ENCODE measurements around the gene TMEM150A.

TMEM150A gene

GRCh38 chr2:85648619-85649018, 46.1 kb upstream of the TMEM150A start:
- Mint-ChIP-seq H3K36me3 (ENCODE audit: low read depth) (peaks cover 73% of the 10 kb centered on the region), H3K27me3 (ENCODE audit: low read depth) (no peaks in the 10 kb centered on the region)

GRCh38 chr2:85647823-85648526, 45.5 kb upstream of the TMEM150A start:
- no peaks in the 10 kb centered on the region for H3K4me1 Mint-ChIP-seq
- no peak overlapping the region for H3K27ac Mint-ChIP-seq
- H3K4me3 Mint-ChIP-seq = no peak overlapping the region
- TF ChIP-seq, protein P1, sequence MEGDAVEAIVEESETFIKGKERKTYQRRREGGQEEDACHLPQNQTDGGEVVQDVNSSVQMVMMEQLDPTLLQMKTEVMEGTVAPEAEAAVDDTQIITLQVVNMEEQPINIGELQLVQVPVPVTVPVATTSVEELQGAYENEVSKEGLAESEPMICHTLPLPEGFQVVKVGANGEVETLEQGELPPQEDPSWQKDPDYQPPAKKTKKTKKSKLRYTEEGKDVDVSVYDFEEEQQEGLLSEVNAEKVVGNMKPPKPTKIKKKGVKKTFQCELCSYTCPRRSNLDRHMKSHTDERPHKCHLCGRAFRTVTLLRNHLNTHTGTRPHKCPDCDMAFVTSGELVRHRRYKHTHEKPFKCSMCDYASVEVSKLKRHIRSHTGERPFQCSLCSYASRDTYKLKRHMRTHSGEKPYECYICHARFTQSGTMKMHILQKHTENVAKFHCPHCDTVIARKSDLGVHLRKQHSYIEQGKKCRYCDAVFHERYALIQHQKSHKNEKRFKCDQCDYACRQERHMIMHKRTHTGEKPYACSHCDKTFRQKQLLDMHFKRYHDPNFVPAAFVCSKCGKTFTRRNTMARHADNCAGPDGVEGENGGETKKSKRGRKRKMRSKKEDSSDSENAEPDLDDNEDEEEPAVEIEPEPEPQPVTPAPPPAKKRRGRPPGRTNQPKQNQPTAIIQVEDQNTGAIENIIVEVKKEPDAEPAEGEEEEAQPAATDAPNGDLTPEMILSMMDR (IDR thresholded peaks at IDR 0.05; ENCODE audit: unreplicated experiment in 3 of 3) = no peak
- H3K9me3 Mint-ChIP-seq = no peaks in the 10 kb centered on the region
- peaks cover 75% of the 10 kb centered on the region for H3K36me3 Mint-ChIP-seq (ENCODE audit: low read depth)
- no peaks in the 10 kb centered on the region for H3K27me3 Mint-ChIP-seq (ENCODE audit: low read depth)

More at GRCh38 chr2:85648619-85649018, 46.1 kb upstream of the TMEM150A start:
- no peaks in the 10 kb centered on the region for H3K9me3 Mint-ChIP-seq
- peak overlapping the region in 1 of 3 experiments; percentile 2 for H3K27ac Mint-ChIP-seq
- no peaks in the 10 kb centered on the region for H3K4me1 Mint-ChIP-seq
- H3K4me3 Mint-ChIP-seq = no peak overlapping the region
- TF ChIP-seq, protein P1 (IDR thresholded peaks at IDR 0.05; ENCODE audit: unreplicated experiment in 3 of 3) = peak; percentile 29 to 34 (median 32)

DNA sequence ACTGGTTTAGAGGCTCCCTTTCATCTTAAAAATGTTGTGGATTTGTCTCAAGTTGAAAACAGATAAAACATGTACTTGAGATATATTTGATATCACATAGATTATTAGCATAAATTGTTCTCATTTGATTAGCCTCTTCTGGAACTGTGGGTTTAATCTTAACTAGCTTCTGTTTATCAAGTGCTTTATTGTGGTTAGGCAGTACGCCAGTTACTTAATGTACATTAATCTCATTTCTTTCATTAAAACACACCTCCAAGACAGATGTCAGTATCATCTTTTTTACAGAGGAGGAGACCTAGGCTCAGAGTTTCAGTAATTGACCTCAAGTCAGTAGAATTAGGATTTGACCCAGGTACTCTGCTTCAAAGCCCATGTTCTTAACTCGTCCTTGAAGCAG, 43.7 kb upstream of the TMEM150A start:
- H3K27ac Mint-ChIP-seq = no peak overlapping the region

GRCh38 chr2:85644909-85645308, 42.4 kb upstream of the TMEM150A start:
- Mint-ChIP-seq H3K36me3 (ENCODE audit: low read depth) (peaks cover 87% of the 10 kb centered on the region), H3K4me1 (no peaks in the 10 kb centered on the region), H3K27ac (no peak overlapping the region), H3K9me3 (no peaks in the 10 kb centered on the region), H3K4me3 (no peak overlapping the region), H3K27me3 (ENCODE audit: low read depth) (no peaks in the 10 kb centered on the region)
- TF ChIP-seq, protein P1 (IDR thresholded peaks at IDR 0.05; ENCODE audit: unreplicated experiment in 3 of 3) = no peak

More for the DNA sequence above, 43.7 kb upstream of the TMEM150A start:
- no peaks in the 10 kb centered on the region for H3K9me3 Mint-ChIP-seq
- no peaks in the 10 kb centered on the region for H3K4me1 Mint-ChIP-seq
- H3K27me3 Mint-ChIP-seq (ENCODE audit: low read depth) = no peaks in the 10 kb centered on the region
- TF ChIP-seq, protein P1 (IDR thresholded peaks at IDR 0.05; ENCODE audit: unreplicated experiment in 3 of 3) = no peak
- peaks cover 79% of the 10 kb centered on the region for H3K36me3 Mint-ChIP-seq (ENCODE audit: low read depth)
- no peak overlapping the region for H3K4me3 Mint-ChIP-seq

DNA sequence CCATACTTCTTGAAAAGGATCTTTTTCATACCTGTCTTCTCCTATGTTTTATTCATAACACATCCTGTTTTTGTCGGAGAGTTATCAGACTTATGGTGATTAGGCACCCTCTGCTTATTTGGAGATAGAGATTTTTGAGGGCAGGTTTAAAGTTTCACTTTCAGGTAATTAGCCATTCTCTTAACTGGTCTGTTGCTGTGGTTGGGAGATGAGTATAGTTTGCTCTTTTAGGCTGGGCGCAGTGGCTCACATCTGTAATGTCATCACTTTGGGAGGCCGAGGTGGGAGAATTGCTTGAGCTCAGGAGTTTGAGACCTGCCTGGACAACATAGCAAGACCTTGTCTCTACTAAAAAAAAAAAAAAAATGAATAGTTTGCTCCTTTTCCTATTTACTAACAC, 40.2 kb upstream of the TMEM150A start:
- H3K4me1 Mint-ChIP-seq = no peaks in the 10 kb centered on the region
- H3K4me3 Mint-ChIP-seq = no peak overlapping the region
- no peak overlapping the region for H3K27ac Mint-ChIP-seq
- no peaks in the 10 kb centered on the region for H3K27me3 Mint-ChIP-seq (ENCODE audit: low read depth)
- no peaks in the 10 kb centered on the region for H3K9me3 Mint-ChIP-seq
- TF ChIP-seq, protein P1 (IDR thresholded peaks at IDR 0.05; ENCODE audit: unreplicated experiment in 3 of 3) = no peak
- H3K36me3 Mint-ChIP-seq (ENCODE audit: low read depth) = peaks cover 76% of the 10 kb centered on the region

- Mint-ChIP-seq H3K4me3 (no peak overlapping the region), H3K27ac (no peak overlapping the region), H3K36me3 (ENCODE audit: low read depth) (peaks cover 72% of the 10 kb centered on the region), H3K27me3 (ENCODE audit: low read depth) (no peaks in the 10 kb centered on the region), H3K9me3 (no peaks in the 10 kb centered on the region), H3K4me1 (no peaks in the 10 kb centered on the region)
- TF ChIP-seq, protein P1 (IDR thresholded peaks at IDR 0.05; ENCODE audit: unreplicated experiment in 3 of 3) = no peak
Observed at GRCh38 chr2:85635636-85636035, 33.1 kb upstream of the TMEM150A start.

All from nephron (organoid).